Measurements from ENCODE around the gene CPN2.
A peak's percentile ranks its signal among the peaks of the same experiment; 100 is the strongest.

DNA sequence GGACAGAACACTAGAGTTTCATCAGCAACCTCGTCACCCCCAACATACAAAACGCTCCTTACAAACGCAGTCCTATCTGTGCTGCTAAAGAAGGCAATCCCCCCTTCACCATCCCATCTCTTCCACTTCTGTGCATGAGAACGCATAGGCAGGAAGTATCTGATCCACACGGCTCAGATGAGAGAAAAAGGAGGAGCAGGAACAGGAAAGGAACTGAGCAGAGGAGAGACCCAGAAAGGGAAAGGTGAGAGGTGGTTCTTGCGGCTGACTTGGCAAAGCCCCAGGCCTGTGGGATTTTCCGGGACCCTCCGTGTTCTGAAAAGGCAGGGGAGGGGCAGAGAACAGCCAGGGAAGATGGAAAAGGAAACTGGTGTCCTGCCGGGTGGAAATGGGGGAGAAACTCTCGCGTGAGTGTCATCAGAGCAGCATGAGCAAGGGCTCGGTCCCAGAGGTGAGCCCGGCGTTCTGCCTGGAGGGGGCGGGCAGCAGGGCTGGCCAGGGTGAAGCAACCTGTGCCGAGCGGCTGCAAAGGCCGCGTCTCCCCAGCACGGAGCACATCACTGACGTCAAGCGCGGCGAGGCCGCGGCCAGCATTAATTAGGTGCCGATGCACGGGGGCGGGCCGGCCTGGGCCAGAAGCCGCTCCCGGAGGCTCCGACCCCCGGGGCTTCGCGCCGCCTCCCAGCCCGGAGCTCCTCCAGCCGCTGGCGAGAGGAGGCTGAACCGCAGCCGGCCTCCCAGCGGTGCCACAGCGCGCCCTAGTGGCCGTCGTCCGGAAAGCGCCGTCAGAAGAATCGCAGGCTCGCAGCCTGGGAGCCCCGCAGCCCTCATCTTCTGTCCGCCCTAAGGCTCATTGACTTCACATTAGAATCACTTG, 35.8 kb downstream of the CPN2 start:
- TF ChIP-seq MAX (IDR thresholded peaks at IDR 0.05) (peak; percentile 54), GABPA (IDR thresholded peaks at IDR 0.05 in 1 of 2, conservative IDR thresholded peaks at IDR 0.05 in 1 of 2) (no peak), JUND (IDR thresholded peaks at IDR 0.05) (peak in 1 of 2 donors; percentile 55), SP1 (IDR thresholded peaks at IDR 0.05) (peak; percentile 46), RAD21 (IDR thresholded peaks at IDR 0.05) (peak; percentile 94 to 96)
- TF ChIP-seq, protein P1, sequence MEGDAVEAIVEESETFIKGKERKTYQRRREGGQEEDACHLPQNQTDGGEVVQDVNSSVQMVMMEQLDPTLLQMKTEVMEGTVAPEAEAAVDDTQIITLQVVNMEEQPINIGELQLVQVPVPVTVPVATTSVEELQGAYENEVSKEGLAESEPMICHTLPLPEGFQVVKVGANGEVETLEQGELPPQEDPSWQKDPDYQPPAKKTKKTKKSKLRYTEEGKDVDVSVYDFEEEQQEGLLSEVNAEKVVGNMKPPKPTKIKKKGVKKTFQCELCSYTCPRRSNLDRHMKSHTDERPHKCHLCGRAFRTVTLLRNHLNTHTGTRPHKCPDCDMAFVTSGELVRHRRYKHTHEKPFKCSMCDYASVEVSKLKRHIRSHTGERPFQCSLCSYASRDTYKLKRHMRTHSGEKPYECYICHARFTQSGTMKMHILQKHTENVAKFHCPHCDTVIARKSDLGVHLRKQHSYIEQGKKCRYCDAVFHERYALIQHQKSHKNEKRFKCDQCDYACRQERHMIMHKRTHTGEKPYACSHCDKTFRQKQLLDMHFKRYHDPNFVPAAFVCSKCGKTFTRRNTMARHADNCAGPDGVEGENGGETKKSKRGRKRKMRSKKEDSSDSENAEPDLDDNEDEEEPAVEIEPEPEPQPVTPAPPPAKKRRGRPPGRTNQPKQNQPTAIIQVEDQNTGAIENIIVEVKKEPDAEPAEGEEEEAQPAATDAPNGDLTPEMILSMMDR (IDR thresholded peaks at IDR 0.05; ENCODE audit: low read depth, low read length, missing input control): peak; percentile 89
- TF ChIP-seq, protein P2, sequence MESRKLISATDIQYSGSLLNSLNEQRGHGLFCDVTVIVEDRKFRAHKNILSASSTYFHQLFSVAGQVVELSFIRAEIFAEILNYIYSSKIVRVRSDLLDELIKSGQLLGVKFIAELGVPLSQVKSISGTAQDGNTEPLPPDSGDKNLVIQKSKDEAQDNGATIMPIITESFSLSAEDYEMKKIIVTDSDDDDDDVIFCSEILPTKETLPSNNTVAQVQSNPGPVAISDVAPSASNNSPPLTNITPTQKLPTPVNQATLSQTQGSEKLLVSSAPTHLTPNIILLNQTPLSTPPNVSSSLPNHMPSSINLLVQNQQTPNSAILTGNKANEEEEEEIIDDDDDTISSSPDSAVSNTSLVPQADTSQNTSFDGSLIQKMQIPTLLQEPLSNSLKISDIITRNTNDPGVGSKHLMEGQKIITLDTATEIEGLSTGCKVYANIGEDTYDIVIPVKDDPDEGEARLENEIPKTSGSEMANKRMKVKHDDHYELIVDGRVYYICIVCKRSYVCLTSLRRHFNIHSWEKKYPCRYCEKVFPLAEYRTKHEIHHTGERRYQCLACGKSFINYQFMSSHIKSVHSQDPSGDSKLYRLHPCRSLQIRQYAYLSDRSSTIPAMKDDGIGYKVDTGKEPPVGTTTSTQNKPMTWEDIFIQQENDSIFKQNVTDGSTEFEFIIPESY (IDR thresholded peaks at IDR 0.05): peak; percentile 84

Measured in liver (tissue), 3 donors.